Measurements from ENCODE around the gene DUSP16. TPM values are rescaled to one million over a fixed set of nuclear protein-coding genes. Genes with fewer than 3 reads are reported as not detected.

The DUSP16 gene
- polyA plus RNA-seq, 4 donors, result 22.5 to 83.4 (median 30.1) TPM

GRCh38 chr12:12467688-12468261 lies 94.9 kb downstream of the DUSP16 start:
- WGBS, 3 donors, result 79 to 91% (median 83%) methylated on average over 14 of the region's 14 CpGs
- peak overlapping the region in 1 of 3 donors; percentile 86 for H3K27ac ChIP-seq (ENCODE audit: low read depth in 1 of 3, low read length in 2 of 3)

GRCh38 chr12:12467264-12467663 lies 95.4 kb downstream of the DUSP16 start:
- H3K27ac ChIP-seq (ENCODE audit: low read depth in 1 of 3, low read length in 2 of 3), result peak overlapping the region in 1 of 3 donors; percentile 86
- 80 to 86% (median 86%) methylated on average over 6 of the region's 6 CpGs for WGBS, 3 donors

More at GRCh38 chr12:12467688-12468261, 94.9 kb downstream of the DUSP16 start:
- Histone ChIP-seq H3K4me1 (ENCODE audit: control insufficient read depth in 3 of 3, insufficient read depth in 2 of 3, low read depth in 1 of 3, low read length in 2 of 3) (peaks cover 0 to 4% (median 3%) of the 10 kb centered on the region in 3 donors), H3K27me3 (ENCODE audit: control insufficient read depth in 3 of 3, insufficient read depth in 3 of 3, low read length in 3 of 3) (no peaks in the 10 kb centered on the region), H3K9me3 (ENCODE audit: control insufficient read depth in 2 of 2, insufficient read depth in 1 of 2, low read depth in 1 of 2, low read length in 1 of 2) (peaks cover 0 to 4% of the 10 kb centered on the region in 2 donors), H3K4me3 (ENCODE audit: low read depth in 1 of 3, low read length in 3 of 3) (no peak overlapping the region), H3K36me3 (ENCODE audit: control insufficient read depth in 3 of 3, insufficient read depth in 2 of 3, low read depth in 1 of 3, low read length in 3 of 3) (peaks cover 0 to 26% (median 0%) of the 10 kb centered on the region in 3 donors)
- DNase-seq, result peak in 1 of 2 donors; percentile 38
- FAIRE-seq, result no peak

GRCh38 chr12:12466157-12466556 lies 96.5 kb downstream of the DUSP16 start:
- 74 to 78% (median 76%) methylated on average over 7 of the region's 7 CpGs for WGBS, 3 donors
- Histone ChIP-seq H3K4me3 (ENCODE audit: low read depth in 1 of 3, low read length in 3 of 3) (no peak overlapping the region), H3K27ac (ENCODE audit: low read depth in 1 of 3, low read length in 2 of 3) (peak overlapping the region in 2 of 3 donors; percentile 21 to 86), H3K27me3 (ENCODE audit: control insufficient read depth in 3 of 3, insufficient read depth in 3 of 3, low read length in 3 of 3) (no peaks in the 10 kb centered on the region), H3K36me3 (ENCODE audit: control insufficient read depth in 3 of 3, insufficient read depth in 2 of 3, low read depth in 1 of 3, low read length in 3 of 3) (peaks cover 0 to 24% (median 0%) of the 10 kb centered on the region in 3 donors), H3K9me3 (ENCODE audit: control insufficient read depth in 2 of 2, insufficient read depth in 1 of 2, low read depth in 1 of 2, low read length in 1 of 2) (peaks cover 0 to 4% of the 10 kb centered on the region in 2 donors), H3K4me1 (ENCODE audit: control insufficient read depth in 3 of 3, insufficient read depth in 2 of 3, low read depth in 1 of 3, low read length in 2 of 3) (peaks cover 0 to 8% (median 4%) of the 10 kb centered on the region in 3 donors)
- peak in 1 of 2 donors; percentile 55 for DNase-seq
- FAIRE-seq, result no peak

More at GRCh38 chr12:12467264-12467663, 95.4 kb downstream of the DUSP16 start:
- H3K36me3 ChIP-seq (ENCODE audit: control insufficient read depth in 3 of 3, insufficient read depth in 2 of 3, low read depth in 1 of 3, low read length in 3 of 3), result peaks cover 0 to 24% (median 0%) of the 10 kb centered on the region in 3 donors
- no peak overlapping the region for H3K4me3 ChIP-seq (ENCODE audit: low read depth in 1 of 3, low read length in 3 of 3)
- H3K4me1 ChIP-seq (ENCODE audit: control insufficient read depth in 3 of 3, insufficient read depth in 2 of 3, low read depth in 1 of 3, low read length in 2 of 3), result peaks cover 0 to 4% (median 3%) of the 10 kb centered on the region in 3 donors
- no peak for FAIRE-seq
- no peaks in the 10 kb centered on the region for H3K27me3 ChIP-seq (ENCODE audit: control insufficient read depth in 3 of 3, insufficient read depth in 3 of 3, low read length in 3 of 3)
- peaks cover 0 to 4% of the 10 kb centered on the region in 2 donors for H3K9me3 ChIP-seq (ENCODE audit: control insufficient read depth in 2 of 2, insufficient read depth in 1 of 2, low read depth in 1 of 2, low read length in 1 of 2)
- DNase-seq, result no peak

- WGBS, 3 donors, result 92 to 97% (median 95%) methylated on average over 20 of the region's 20 CpGs
- H3K36me3 ChIP-seq (ENCODE audit: control insufficient read depth in 3 of 3, insufficient read depth in 2 of 3, low read depth in 1 of 3, low read length in 3 of 3), result peaks cover 0 to 24% (median 0%) of the 10 kb centered on the region in 3 donors
- no peak overlapping the region for H3K4me3 ChIP-seq (ENCODE audit: low read depth in 1 of 3, low read length in 3 of 3)
- no peak for FAIRE-seq
- H3K4me1 ChIP-seq (ENCODE audit: control insufficient read depth in 3 of 3, insufficient read depth in 2 of 3, low read depth in 1 of 3, low read length in 2 of 3), result peaks cover 0 to 12% (median 4%) of the 10 kb centered on the region in 3 donors
- H3K9me3 ChIP-seq (ENCODE audit: control insufficient read depth in 2 of 2, insufficient read depth in 1 of 2, low read depth in 1 of 2, low read length in 1 of 2), result peaks cover 0 to 4% of the 10 kb centered on the region in 2 donors
- no peaks in the 10 kb centered on the region for H3K27me3 ChIP-seq (ENCODE audit: control insufficient read depth in 3 of 3, insufficient read depth in 3 of 3, low read length in 3 of 3)
- DNase-seq, result no peak
- peak overlapping the region in 2 of 3 donors; percentile 44 to 80 for H3K27ac ChIP-seq (ENCODE audit: low read depth in 1 of 3, low read length in 2 of 3)
Observed at GRCh38 chr12:12465522-12465921, 97.1 kb downstream of the DUSP16 start.

- WGBS, 3 donors, result 74 to 92% (median 87%) methylated on average over 5 of the region's 5 CpGs
- no peaks in the 10 kb centered on the region for H3K27me3 ChIP-seq (ENCODE audit: control insufficient read depth in 3 of 3, insufficient read depth in 3 of 3, low read length in 3 of 3)
- H3K36me3 ChIP-seq (ENCODE audit: control insufficient read depth in 3 of 3, insufficient read depth in 2 of 3, low read depth in 1 of 3, low read length in 3 of 3), result peaks cover 0 to 14% (median 0%) of the 10 kb centered on the region in 3 donors
- FAIRE-seq (no peak), DNase-seq (no peak)
- no peak overlapping the region for H3K4me3 ChIP-seq (ENCODE audit: low read depth in 1 of 3, low read length in 3 of 3)
- H3K4me1 ChIP-seq (ENCODE audit: control insufficient read depth in 3 of 3, insufficient read depth in 2 of 3, low read depth in 1 of 3, low read length in 2 of 3), result peaks cover 0 to 12% (median 0%) of the 10 kb centered on the region in 3 donors
- H3K9me3 ChIP-seq (ENCODE audit: control insufficient read depth in 2 of 2, insufficient read depth in 1 of 2, low read depth in 1 of 2, low read length in 1 of 2), result no peaks in the 10 kb centered on the region
- H3K27ac ChIP-seq (ENCODE audit: low read depth in 1 of 3, low read length in 2 of 3), result no peak overlapping the region
Observed at GRCh38 chr12:12461923-12462315, 100.7 kb downstream of the DUSP16 start.

GRCh38 chr12:12460935-12461922 lies 101.4 kb downstream of the DUSP16 start:
- H3K4me3 ChIP-seq (ENCODE audit: low read depth in 1 of 3, low read length in 3 of 3), result no peak overlapping the region
- peaks cover 0 to 12% (median 0%) of the 10 kb centered on the region in 3 donors for H3K4me1 ChIP-seq (ENCODE audit: control insufficient read depth in 3 of 3, insufficient read depth in 2 of 3, low read depth in 1 of 3, low read length in 2 of 3)
- DNase-seq (peak in 1 of 2 donors; percentile 56), FAIRE-seq (no peak)
- H3K27me3 ChIP-seq (ENCODE audit: control insufficient read depth in 3 of 3, insufficient read depth in 3 of 3, low read length in 3 of 3), result no peaks in the 10 kb centered on the region
- H3K9me3 ChIP-seq (ENCODE audit: control insufficient read depth in 2 of 2, insufficient read depth in 1 of 2, low read depth in 1 of 2, low read length in 1 of 2), result no peaks in the 10 kb centered on the region
- peak overlapping the region in 1 of 3 donors; percentile 18 for H3K27ac ChIP-seq (ENCODE audit: low read depth in 1 of 3, low read length in 2 of 3)
- WGBS, 3 donors, result 74 to 85% (median 81%) methylated on average over 8 of the region's 8 CpGs
- peaks cover 0 to 10% (median 0%) of the 10 kb centered on the region in 3 donors for H3K36me3 ChIP-seq (ENCODE audit: control insufficient read depth in 3 of 3, insufficient read depth in 2 of 3, low read depth in 1 of 3, low read length in 3 of 3)

- Histone ChIP-seq H3K9me3 (ENCODE audit: control insufficient read depth in 2 of 2, insufficient read depth in 1 of 2, low read depth in 1 of 2, low read length in 1 of 2) (no peaks in the 10 kb centered on the region), H3K4me3 (ENCODE audit: low read depth in 1 of 3, low read length in 3 of 3) (no peak overlapping the region), H3K36me3 (ENCODE audit: control insufficient read depth in 3 of 3, insufficient read depth in 2 of 3, low read depth in 1 of 3, low read length in 3 of 3) (peaks cover 0 to 2% (median 0%) of the 10 kb centered on the region in 3 donors), H3K27ac (ENCODE audit: low read depth in 1 of 3, low read length in 2 of 3) (peak overlapping the region in 1 of 3 donors; percentile 9), H3K4me1 (ENCODE audit: control insufficient read depth in 3 of 3, insufficient read depth in 2 of 3, low read depth in 1 of 3, low read length in 2 of 3) (peaks cover 0 to 9% (median 0%) of the 10 kb centered on the region in 3 donors), H3K27me3 (ENCODE audit: control insufficient read depth in 3 of 3, insufficient read depth in 3 of 3, low read length in 3 of 3) (no peaks in the 10 kb centered on the region)
- DNase-seq (peak in 1 of 2 donors; percentile 51), FAIRE-seq (no peak)
- WGBS, 3 donors, result 68 to 81% (median 76%) methylated on average over 5 of the region's 5 CpGs
Observed at GRCh38 chr12:12456637-12457036, 106.0 kb downstream of the DUSP16 start.

- H3K4me1 ChIP-seq (ENCODE audit: control insufficient read depth in 3 of 3, insufficient read depth in 2 of 3, low read depth in 1 of 3, low read length in 2 of 3), result peaks cover 0 to 15% (median 2%) of the 10 kb centered on the region in 3 donors
- DNase-seq (no peak), FAIRE-seq (no peak)
- H3K27ac ChIP-seq (ENCODE audit: low read depth in 1 of 3, low read length in 2 of 3), result no peak overlapping the region
- no peaks in the 10 kb centered on the region for H3K9me3 ChIP-seq (ENCODE audit: control insufficient read depth in 2 of 2, insufficient read depth in 1 of 2, low read depth in 1 of 2, low read length in 1 of 2)
- H3K36me3 ChIP-seq (ENCODE audit: control insufficient read depth in 3 of 3, insufficient read depth in 2 of 3, low read depth in 1 of 3, low read length in 3 of 3), result peaks cover 0 to 2% (median 0%) of the 10 kb centered on the region in 3 donors
- no peaks in the 10 kb centered on the region for H3K27me3 ChIP-seq (ENCODE audit: control insufficient read depth in 3 of 3, insufficient read depth in 3 of 3, low read length in 3 of 3)
- H3K4me3 ChIP-seq (ENCODE audit: low read depth in 1 of 3, low read length in 3 of 3), result no peak overlapping the region
Observed at GRCh38 chr12:12454315-12454714, 108.3 kb downstream of the DUSP16 start.
